Activated CD8-positive, alpha-beta memory T cell treated with anti-CD3 and anti-CD28 coated beads for 48 hours (primary cell): ENCODE data around the gene USP11.
A peak's percentile ranks its signal among the peaks of the same experiment; 100 is the strongest.

ENCODE experiments used
- DNase-seq, 3 experiments: peaks; one replicate each; pipeline ENCODE4 v3.0.0-alpha.2; 2020; ENCODE audit warnings: low read depth in 2 of 3, low spot score in 2 of 3

Gene USP11

DNA sequence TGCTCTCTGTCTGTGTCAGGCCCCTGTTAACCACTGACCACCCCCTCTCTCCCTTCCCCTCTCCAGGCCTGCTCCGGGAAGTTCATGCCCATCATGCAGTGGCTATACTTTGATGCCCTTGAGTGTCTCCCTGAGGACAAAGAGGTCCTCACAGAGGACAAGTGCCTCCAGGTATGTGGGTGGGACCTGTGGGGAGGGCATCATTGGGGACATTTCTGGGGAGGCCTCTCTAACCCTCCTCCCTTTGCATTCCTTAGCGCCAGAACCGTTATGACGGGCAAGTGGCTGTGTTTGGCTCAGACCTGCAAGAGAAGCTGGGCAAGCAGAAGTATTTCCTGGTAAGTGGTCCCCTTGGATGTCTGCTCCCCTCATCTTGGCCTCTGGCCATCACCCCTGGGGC lies 29.9 kb upstream of the USP11 start:
- DNase-seq, result no peak

DNA sequence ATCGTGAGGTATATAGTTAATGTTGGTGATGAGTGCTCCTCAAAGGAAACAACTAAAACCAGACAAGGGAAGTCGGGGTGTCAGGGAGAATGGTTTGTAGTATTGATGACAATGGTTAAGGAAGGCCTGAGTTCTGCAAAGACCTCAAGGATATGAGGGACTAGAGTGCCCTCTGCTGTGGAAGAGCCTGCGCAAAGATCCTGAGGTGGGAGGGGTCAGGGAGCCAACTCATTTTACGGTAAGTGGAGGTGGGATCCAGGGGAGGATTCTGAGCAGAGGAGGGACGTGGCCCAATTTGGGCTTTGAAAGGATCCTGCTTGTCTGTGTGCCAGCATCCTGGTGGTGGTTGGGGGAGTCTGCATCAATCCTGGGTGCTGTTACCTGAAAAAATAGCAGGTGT lies 27.8 kb upstream of the USP11 start:
- DNase-seq, result no peak

DNA sequence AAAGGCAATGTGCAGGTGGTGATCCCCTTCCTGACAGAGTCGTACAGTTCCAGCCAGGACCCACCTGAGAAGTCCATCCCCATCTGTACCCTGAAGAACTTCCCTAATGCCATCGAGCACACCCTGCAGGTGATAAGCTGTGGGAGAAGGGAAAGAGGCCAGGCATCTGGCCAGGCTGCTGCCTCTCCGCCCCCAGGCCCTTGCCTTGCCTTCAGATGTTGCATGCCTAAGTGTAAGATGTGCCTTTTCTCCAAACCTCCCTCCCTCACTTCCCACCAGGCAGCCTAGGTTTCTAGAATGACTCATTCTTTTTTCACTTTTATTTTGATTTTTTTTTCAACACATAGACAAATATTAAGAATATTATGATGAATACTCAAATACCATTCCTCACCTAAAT lies 26.5 kb upstream of the USP11 start:
- no peak for DNase-seq

DNA sequence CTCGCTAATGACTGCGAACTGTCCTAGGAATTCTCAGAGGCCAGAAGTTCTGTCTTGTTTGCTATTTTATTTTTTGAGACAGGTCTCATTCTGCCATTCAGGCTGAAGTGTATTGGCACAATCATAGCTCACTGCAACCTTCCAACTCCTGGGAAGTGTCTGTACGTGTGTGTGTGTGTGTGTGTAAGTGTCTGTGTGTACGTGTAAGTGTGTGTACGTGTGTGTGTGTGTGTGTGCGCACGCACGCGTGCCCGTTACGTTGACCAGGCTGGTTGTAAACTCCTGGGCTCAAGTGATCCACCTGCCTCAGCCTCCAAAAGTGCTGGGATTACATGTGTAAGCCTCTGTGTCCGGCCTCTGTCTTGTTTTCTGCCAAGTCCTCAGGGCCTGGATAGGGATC lies 24.7 kb upstream of the USP11 start:
- DNase-seq, result no peak

DNA sequence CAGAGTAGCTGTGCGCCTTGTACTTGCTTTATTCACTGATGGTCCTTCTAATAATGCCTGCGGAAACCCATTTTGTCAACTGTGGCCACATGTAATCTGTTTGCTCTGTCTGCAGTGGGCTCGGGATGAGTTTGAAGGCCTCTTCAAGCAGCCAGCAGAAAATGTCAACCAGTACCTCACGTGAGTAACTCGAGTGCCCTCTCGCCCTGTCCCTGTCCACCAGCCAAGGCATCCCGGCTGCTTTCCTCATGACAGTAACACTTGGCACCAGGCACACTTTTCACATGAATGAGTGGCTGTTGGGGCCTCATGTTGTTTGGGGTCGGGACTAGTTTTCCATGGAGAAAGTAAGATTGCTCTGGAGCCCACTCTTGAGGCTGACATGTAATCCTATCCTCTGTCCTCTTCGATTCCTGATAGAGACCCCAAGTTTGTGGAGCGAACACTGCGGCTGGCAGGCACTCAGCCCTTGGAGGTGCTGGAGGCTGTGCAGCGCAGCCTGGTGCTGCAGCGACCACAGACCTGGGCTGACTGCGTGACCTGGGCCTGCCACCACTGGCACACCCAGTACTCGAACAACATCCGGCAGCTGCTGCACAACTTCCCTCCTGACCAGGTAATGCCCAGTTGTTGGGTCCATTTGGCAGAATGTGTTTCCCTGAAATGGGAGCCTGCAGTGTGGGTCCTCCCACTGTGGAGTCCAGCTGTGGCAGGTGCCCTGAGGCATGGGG lies 23.1 kb upstream of the USP11 start:
- DNase-seq, result no peak

DNA sequence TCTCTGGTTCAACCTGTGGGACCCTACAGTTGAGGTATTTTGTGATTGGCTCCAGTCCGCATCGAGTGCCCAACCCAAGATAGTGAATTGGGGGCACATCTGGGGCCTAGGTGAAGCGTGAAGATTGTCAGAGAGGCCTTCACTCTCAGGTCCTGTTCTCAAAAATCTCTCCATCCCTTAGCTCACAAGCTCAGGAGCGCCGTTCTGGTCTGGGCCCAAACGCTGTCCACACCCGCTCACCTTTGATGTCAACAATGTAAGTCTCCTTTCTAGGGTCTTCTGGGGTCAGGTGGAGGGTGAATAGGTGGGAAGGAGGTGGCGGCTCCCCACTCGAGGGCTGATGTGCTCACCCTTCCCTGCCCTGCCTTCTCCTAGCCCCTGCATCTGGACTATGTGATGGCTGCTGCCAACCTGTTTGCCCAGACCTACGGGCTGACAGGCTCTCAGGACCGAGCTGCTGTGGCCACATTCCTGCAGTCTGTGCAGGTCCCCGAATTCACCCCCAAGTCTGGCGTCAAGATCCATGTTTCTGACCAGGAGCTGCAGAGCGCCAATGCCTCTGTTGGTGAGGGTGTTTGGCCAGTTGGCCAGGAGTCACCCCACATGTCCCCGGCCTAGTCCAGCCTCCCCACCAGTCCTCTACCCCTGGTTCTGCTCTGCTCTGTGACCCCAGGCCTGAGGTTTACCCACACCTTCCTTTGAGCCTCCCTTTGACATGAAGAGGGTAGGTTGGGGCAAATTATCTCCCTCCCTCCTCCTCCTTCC lies 22.0 kb upstream of the USP11 start:
- DNase-seq, result no peak

DNA sequence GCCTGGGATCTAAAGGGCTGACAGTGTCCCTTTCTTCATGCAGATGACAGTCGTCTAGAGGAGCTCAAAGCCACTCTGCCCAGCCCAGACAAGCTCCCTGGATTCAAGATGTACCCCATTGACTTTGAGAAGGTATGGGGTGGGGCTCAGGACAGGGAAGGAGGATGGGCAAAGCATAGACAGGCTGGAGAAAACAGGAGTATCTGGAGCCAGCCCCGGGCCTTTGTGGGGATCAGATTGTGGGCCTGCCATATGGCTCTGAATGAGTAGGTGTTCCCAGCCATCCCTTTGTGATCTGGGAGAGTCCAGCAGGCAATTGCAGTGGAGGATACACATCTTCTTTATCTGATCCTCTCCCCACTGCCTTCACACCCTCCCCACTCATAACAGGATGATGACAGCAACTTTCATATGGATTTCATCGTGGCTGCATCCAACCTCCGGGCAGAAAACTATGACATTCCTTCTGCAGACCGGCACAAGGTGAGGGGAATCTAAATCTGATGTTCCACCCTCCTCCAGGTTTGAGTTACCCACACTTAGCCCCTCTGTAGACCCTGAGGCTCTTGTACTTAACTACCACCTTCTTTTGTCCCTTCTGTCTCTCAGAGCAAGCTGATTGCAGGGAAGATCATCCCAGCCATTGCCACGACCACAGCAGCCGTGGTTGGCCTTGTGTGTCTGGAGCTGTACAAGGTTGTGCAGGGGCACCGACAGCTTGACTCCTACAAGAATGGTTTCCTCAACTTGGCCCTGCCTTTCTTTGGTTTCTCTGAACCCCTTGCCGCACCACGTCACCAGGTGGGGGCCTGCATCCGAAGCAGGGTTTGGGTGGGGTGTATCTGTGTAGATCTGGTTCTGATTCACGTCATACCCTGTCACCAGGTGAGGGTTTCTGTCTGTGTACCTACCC lies 20.2 kb upstream of the USP11 start:
- no peak for DNase-seq

DNA sequence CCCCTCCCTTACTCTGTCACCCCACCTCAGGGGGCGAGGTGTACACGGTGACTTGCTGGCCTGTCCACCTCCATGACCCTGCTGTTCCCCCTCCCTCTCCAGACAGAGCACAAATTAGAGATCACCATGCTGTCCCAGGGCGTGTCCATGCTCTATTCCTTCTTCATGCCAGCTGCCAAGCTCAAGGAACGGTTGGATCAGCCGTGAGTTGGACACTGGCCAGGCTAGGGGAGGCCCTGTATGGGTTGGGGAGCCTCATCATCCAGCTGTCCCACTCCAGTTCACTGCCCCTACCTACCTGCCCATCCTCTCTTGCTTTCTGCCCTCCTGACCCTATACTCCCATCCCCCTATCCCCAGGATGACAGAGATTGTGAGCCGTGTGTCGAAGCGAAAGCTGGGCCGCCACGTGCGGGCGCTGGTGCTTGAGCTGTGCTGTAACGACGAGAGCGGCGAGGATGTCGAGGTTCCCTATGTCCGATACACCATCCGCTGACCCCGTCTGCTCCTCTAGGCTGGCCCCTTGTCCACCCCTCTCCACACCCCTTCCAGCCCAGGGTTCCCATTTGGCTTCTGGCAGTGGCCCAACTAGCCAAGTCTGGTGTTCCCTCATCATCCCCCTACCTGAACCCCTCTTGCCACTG lies 18.3 kb upstream of the USP11 start:
- no peak for DNase-seq

DNA sequence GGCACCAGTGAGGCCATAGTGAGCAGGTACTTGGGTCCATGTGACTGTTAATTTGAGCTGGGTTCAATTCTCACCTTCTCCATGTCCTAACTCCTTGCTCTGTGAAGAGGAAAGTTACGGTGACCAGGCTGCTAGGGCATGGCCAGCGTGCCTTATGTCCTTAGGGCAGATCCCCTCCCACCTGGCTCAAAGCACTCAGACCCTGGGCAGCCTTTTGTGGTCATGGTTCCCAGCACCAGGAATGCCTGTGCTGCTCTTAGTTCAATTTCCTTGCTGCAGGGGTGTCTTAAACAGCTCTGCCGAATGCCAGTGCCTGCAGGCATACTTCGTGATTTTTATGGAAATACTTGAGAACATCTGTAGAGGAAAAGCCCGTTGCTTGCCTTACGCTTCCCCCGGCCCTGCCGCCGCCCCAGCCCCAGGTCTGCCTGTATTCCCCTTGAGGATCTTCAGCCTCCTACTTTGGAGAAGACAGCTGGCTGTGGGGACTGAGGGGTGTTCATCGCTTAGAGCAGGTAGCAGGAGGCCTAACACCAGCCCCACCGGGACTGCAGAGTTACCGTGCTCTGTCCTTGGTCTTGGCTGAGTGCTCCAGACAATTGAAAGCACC lies 17.4 kb upstream of the USP11 start:
- DNase-seq, result no peak

DNA sequence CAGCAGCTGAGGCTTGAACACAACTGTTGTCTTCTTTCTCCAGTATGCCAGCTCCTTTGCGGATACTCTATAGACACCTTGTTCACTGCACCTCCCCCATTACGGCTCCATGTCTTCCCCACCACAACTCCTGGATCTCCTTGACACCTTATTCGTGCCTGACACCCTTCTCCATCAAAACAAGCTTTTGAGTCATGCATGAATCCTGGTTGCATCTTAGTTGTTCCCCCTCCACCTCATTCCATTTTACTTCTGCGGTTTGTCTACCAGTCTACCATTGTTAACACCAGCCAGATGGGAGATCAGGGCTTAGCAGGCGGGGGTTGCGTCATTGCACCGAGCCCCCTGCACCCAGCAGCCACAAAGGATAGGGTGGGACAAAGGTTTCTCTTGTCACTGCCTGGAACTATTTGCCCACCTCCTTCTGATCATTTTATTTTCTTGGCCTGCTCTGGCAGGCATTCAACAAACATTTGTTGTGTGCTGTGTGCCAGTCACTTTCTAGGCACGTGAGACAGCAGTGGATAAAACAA lies 16.4 kb upstream of the USP11 start:
- DNase-seq, result no peak

DNA sequence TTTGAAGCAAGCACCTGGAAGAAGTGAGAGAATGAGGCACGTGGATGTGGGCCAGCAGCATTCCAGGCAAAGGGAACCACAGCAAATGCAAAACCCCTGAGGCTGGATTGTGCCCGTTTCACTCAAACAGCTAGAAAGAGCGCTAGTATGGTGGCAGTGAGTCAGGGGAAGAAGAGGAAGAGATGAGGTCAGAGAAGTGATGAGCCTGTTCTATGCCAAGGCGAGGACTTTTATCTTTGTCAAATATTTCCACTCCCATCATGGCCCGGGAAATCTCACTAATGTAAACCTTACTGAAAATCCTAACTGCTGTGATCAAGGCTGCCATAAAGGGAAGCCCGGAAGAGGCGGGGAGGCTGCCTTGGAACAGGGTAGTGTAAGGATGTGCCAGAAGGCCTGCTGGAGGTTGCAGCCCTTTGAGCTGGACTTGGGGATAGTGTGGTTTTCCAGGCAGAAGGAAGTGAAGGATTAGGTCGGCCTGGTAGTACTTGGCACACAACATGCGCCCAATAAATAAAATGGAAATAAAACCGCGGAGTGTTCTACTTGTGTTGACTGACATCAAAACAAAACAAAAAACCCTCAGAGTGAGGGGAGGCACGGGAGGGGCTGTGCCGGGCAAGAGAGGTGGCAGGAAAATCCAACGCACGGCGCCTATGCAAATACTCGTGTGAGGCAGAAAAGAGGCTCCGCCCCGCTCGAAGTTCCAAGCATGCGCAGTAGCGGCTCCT lies 15.5 kb upstream of the USP11 start:
- DNase-seq, result peak in 1 of 3 experiments; percentile 64

DNA sequence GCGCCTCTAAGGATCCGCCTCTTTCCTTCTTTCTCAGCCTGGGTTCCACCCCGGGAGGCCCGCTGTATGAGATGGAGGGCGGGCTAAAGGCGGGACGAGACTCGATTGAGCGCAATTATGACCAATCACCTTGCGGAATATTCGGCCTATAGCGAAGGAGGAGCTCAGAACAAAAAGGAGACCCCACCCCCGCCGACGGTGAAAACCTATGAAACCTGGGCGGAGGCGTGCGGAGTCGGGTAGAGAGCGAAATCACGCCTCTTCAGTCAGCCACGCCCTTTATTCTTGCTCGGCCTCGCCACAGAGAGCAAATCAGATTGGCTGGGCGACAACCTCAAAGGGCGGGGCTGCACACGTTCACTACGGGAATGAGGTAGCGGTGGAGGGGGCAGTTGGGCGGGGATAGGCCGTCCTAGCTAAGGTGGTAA lies 14.9 kb upstream of the USP11 start:
- peak; percentile 68 to 95 (median 88) for DNase-seq

DNA sequence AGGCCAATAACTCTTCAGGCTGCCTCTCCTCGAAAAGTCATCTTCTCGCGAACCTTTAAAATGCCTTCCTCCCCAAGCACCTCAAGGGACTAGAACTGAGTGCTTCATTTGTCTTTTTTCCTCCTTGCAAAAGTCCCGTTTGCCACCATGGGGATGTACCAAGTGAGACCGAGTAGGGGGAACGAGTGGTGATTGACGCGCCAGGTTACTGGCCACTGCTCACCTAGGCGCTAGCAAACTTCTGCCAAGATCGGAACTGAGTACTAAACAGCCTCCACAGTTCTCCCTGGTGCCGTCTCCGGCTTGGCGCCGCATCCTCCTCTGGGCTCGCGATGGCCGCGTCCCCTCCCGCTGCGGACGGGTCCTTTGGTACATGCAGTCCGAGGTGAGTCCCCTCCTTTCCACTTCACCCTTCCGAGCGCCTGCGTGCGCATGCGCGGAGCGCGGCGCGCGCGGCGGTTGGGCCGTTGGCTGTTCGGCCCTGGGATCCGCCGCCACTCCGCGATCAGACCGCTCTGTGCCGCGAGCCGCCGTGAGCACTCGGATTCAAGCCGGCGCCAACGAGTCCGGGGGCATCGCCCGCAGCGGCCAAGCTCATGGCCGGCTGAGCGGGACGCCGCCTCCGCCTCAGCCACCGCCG lies 14.4 kb upstream of the USP11 start, which contains the start of gene CDK16:
TSS of gene CDK16 (plus strand) at position 402 of the 640 bp plus-strand sequence. CDS start 4,877 bp downstream, outside the sequence.
- DNase-seq, result peak; percentile 41 to 71 (median 67)

DNA sequence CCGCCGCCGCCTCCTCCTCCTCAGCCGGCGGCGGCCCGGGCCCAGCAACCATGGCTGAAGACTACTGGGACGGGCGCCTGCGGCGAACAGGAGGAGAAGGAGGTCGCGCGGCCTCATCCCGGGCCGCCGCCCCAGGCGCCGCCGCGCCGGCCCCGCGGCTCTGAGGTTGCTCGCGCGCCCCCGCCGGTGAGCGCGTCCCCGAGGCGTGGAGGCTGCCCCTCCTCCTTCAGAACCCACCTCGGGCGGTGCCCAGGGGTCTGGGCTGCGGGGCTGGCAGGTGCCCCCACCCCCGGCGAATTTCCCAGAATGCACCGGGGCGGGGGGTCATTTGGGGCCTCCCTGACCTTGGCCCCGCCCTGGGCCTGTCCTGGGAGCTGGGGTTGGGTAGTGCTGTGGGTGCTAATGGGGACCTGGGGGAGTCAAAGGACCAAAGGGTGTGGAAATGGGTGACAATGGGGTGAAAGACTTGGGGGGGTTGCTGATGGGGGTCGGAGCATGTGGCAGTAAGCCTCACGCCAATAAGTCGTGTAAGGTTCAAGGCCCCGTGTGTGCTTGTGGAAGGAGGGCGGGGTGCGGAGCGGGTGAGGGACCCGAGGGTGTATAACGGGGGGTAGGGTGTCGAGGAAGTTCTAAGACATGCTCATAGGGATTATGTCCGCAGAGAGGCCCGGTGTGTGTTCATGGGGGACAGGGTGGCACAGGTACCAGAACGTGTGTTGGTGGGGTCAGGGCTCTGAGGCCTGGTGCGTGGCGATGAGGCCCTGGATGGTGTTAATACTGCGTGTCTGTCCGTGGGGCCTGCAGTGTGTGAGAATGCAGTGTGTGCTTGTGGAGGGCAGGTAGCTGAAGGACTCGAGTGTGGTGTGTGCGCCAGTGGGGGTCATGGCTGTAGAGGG lies 13.6 kb upstream of the USP11 start:
- DNase-seq, result peak in 1 of 3 experiments; percentile 18

DNA sequence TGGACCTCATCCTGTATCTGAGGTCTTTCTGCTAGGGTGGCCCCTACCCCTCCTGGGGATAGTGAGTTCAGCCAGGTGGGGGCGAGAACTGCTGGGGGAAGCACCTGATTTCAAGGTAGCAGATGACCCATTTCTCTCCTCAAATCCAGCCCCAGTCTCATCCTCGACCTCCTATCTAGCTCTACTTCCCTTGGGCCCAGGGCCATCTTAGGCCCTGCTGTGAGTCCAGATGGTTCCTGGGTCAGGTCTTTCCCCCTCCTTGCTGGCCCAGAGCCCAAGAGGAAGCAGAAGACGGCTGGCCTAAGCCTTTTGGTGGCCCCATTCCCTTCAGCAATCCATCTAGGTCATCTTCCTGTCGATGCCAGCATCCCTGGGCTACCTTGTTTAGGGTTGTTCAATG lies 11.1 kb upstream of the USP11 start:
- DNase-seq, result no peak

DNA sequence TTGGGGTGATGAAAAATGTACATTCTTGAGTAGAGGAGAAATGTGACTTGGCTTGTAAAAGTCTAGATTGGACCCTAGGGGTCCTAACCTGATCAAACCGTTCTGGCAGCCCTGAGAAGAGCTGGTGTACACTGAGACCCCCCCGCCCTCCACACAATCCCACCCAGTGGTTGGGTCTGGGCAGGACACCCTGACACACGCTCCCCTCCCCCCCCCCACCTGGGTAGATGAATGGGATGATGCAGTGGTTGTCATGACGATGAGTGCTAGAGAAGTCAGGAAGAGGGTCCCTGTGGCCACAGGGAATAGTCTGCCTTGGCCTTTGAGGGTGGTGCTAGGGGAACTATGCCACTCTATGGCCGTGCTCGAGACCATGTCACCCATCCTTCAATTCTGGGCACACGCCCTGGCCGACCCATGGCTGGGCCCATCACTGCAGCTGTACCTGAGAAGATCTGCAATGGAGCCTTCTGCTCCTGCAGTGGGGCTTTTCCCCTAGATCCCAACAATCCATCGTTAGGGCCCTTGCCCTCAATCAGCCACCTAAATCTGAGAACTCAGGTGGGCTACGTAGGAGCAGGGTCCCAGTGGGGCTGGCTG lies 10.0 kb upstream of the USP11 start:
- DNase-seq, result no peak

DNA sequence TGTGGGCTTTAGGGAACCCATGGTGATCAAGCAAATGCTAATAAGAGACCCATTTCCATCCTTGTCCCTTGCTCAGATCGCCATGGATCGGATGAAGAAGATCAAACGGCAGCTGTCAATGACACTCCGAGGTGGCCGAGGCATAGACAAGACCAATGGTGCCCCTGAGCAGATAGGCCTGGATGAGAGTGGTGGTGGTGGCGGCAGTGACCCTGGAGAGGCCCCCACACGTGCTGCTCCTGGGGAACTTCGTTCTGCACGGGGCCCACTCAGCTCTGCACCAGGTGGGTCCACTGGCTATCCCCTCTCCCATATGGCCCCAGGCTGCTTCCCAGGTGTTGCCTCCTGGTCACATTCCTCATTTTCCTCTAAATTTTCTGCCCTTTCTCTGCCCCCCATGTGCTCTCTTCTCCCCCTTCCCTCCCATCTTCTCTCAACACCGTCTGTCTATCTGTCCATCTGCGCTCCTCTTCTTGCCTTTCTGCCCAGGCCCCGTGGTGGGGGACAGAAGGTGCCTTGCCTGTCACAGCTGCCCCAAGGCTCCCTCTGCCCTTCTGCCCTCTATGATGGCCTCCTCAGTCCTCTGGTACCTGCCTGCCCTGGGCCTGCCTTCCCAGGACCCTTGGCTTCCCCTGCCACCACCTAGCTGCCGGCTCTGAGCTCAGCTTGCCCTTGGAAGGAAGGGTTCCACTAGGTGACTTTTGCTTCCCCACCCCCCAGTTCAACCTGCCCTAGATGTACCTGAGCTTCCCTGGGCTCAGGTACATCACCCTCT lies 9.1 kb upstream of the USP11 start:
- DNase-seq, result no peak
